ENCODE measurements around the gene ZBTB22. TPM values are rescaled to one million over a fixed set of nuclear protein-coding genes. Genes with fewer than 3 reads are reported as not detected.
"Not testable (repeated sequence)": the region's sequence is repeated elsewhere in the genome, so short reads cannot be mapped to it uniquely, and the experiment has no call there.

ZBTB22 gene
- total and polyA plus RNA-seq, 2 donors (not counting 1 experiment from before 2014, with no cell fraction given) = 25.9 to 39.7 TPM

- CTCF ChIA-PET = not testable (repeated sequence)
- POLR2A ChIA-PET = interaction anchor here (0.6 kb wide), 1 partner anchor 31 kb away, joined by 3 read pairs; no protein-coding TSS in a partner anchor
Measured at GRCh38 chr6:33363486-33363885, 45.9 kb upstream of the ZBTB22 start.

GRCh38 chr6:33359331-33359730, 41.8 kb upstream of the ZBTB22 start:
- CTCF ChIA-PET = interaction anchor here (1.0 kb wide), 1 partner anchor 20 kb away, joined by 3 read pairs; no protein-coding TSS in a partner anchor

More at GRCh38 chr6:33363486-33363885, 45.9 kb upstream of the ZBTB22 start:
- H3K4me1 Mint-ChIP-seq; H2AFZ ChIP-seq (ENCODE audit: insufficient read depth, low read depth, low read length, poor library complexity, severe bottlenecking); H3K27me3 Mint-ChIP-seq; DNase-seq; H3K9me3 Mint-ChIP-seq (ENCODE audit: insufficient read depth); intact Hi-C loops (cut with micrococcal nuclease); H4K20me1 ChIP-seq (ENCODE audit: control insufficient read depth, insufficient read depth, low read length, poor library complexity, severe bottlenecking); H3K36me3 ChIP-seq (replicated peaks in 1 of 2; ENCODE audit: control extremely low read depth in 1 of 2, control insufficient read depth in 1 of 2, extremely low read depth in 1 of 2, insufficient read depth in 2 of 2, low read length in 1 of 2); H3K79me2 ChIP-seq (ENCODE audit: control insufficient read depth, insufficient read depth, low read length); H3K27ac Mint-ChIP-seq; H3K4me3 ChIP-seq (ENCODE audit: control extremely low read depth in 1 of 5, extremely low read depth in 1 of 5, insufficient read depth in 1 of 5, low read depth in 2 of 5, low read length in 4 of 5); H3K4me3 Mint-ChIP-seq; ATAC-seq (ENCODE audit: low read depth); H3K9me3 ChIP-seq (ENCODE audit: control extremely low read depth in 1 of 3, control insufficient read depth in 2 of 3, insufficient read depth in 1 of 3, low read length in 2 of 3); H3K4me1 ChIP-seq (ENCODE audit: control insufficient read depth in 2 of 2, insufficient read depth in 2 of 2, low read length in 2 of 2); H3K9ac ChIP-seq (ENCODE audit: low read length); H3K4me2 ChIP-seq (replicated peaks; ENCODE audit: low read depth, low read length, poor library complexity, severe bottlenecking); H3K27me3 ChIP-seq (replicated peaks in 1 of 4; ENCODE audit: control extremely low read depth in 1 of 4, control insufficient read depth in 3 of 4, insufficient read depth in 4 of 4, low read length in 3 of 4); H3K27ac ChIP-seq (ENCODE audit: low read length in 2 of 2): not testable (repeated sequence)
- WGBS (ENCODE audit: insufficient coverage) = 97% methylated on average over 6 of the region's 12 CpGs

GRCh38 chr6:33357160-33357871, 39.8 kb upstream of the ZBTB22 start:
- ATAC-seq (ENCODE audit: low read depth); H3K36me3 ChIP-seq (replicated peaks in 1 of 2; ENCODE audit: control extremely low read depth in 1 of 2, control insufficient read depth in 1 of 2, extremely low read depth in 1 of 2, insufficient read depth in 2 of 2, low read length in 1 of 2); H3K27ac ChIP-seq (ENCODE audit: low read length in 2 of 2); H2AFZ ChIP-seq (ENCODE audit: insufficient read depth, low read depth, low read length, poor library complexity, severe bottlenecking); H3K4me2 ChIP-seq (replicated peaks; ENCODE audit: low read depth, low read length, poor library complexity, severe bottlenecking); H3K9ac ChIP-seq (ENCODE audit: low read length); H3K27ac Mint-ChIP-seq; H3K27me3 Mint-ChIP-seq; H3K4me1 ChIP-seq (ENCODE audit: control insufficient read depth in 2 of 2, insufficient read depth in 2 of 2, low read length in 2 of 2); H3K9me3 Mint-ChIP-seq (ENCODE audit: insufficient read depth); H4K20me1 ChIP-seq (ENCODE audit: control insufficient read depth, insufficient read depth, low read length, poor library complexity, severe bottlenecking); H3K9me3 ChIP-seq (ENCODE audit: control extremely low read depth in 1 of 3, control insufficient read depth in 2 of 3, insufficient read depth in 1 of 3, low read length in 2 of 3); intact Hi-C loops (cut with micrococcal nuclease); CTCF ChIA-PET; H3K4me3 ChIP-seq (ENCODE audit: control extremely low read depth in 1 of 5, extremely low read depth in 1 of 5, insufficient read depth in 1 of 5, low read depth in 2 of 5, low read length in 4 of 5); H3K27me3 ChIP-seq (replicated peaks in 1 of 4; ENCODE audit: control extremely low read depth in 1 of 4, control insufficient read depth in 3 of 4, insufficient read depth in 4 of 4, low read length in 3 of 4); H3K4me1 Mint-ChIP-seq; H3K79me2 ChIP-seq (ENCODE audit: control insufficient read depth, insufficient read depth, low read length); DNase-seq; H3K4me3 Mint-ChIP-seq: not testable (repeated sequence)
- POLR2A ChIA-PET = interaction anchor here (0.6 kb wide), 2 partner anchors 47 to 56 kb away, joined by 4 to 7 read pairs; no protein-coding TSS in a partner anchor
- 100% methylated on average over 2 of the region's 13 CpGs for WGBS (ENCODE audit: insufficient coverage)

More at GRCh38 chr6:33359331-33359730, 41.8 kb upstream of the ZBTB22 start:
- peaks cover 0 to 2% (median 0%) of the 10 kb centered on the region in 4 experiments for H3K27me3 ChIP-seq (replicated peaks in 1 of 4; ENCODE audit: control extremely low read depth in 1 of 4, control insufficient read depth in 3 of 4, insufficient read depth in 4 of 4, low read length in 3 of 4)
- Mint-ChIP-seq H3K27ac (no peak overlapping the region), H3K4me1 (no peaks in the 10 kb centered on the region), H3K27me3 (peaks cover 8% of the 10 kb centered on the region), H3K9me3 (ENCODE audit: insufficient read depth) (no peaks in the 10 kb centered on the region), H3K4me3 (no peak overlapping the region)
- DNase-seq (no peak), ATAC-seq (ENCODE audit: low read depth) (no peak)
- no peaks in the 10 kb centered on the region for H3K4me1 ChIP-seq (ENCODE audit: control insufficient read depth in 2 of 2, insufficient read depth in 2 of 2, low read length in 2 of 2)
- TF ChIP-seq EZH2 (IDR thresholded peaks at IDR 0.05; ENCODE audit: borderline replicate concordance, insufficient read depth, low read depth, low read length, poor library complexity, severe bottlenecking) = no peak
- TF ChIP-seq CTCF (IDR thresholded peaks at IDR 0.05) = no peak
- no peaks in the 10 kb centered on the region for H3K9me3 ChIP-seq (ENCODE audit: control extremely low read depth in 1 of 3, control insufficient read depth in 2 of 3, insufficient read depth in 1 of 3, low read length in 2 of 3)
- H3K79me2 ChIP-seq (ENCODE audit: control insufficient read depth, insufficient read depth, low read length) = no peaks in the 10 kb centered on the region
- no peak overlapping the region for H3K9ac ChIP-seq (ENCODE audit: low read length)
- no peak overlapping the region for H3K27ac ChIP-seq (ENCODE audit: low read length in 2 of 2)
- no peaks in the 10 kb centered on the region for H3K36me3 ChIP-seq (replicated peaks in 1 of 2; ENCODE audit: control extremely low read depth in 1 of 2, control insufficient read depth in 1 of 2, extremely low read depth in 1 of 2, insufficient read depth in 2 of 2, low read length in 1 of 2)
- no peak overlapping the region for H2AFZ ChIP-seq (ENCODE audit: insufficient read depth, low read depth, low read length, poor library complexity, severe bottlenecking)
- POLR2A ChIA-PET = no interaction called here
- no peak overlapping the region for H3K4me2 ChIP-seq (replicated peaks; ENCODE audit: low read depth, low read length, poor library complexity, severe bottlenecking)
- H3K4me3 ChIP-seq (ENCODE audit: control extremely low read depth in 1 of 5, extremely low read depth in 1 of 5, insufficient read depth in 1 of 5, low read depth in 2 of 5, low read length in 4 of 5) = no peak overlapping the region
- no peaks in the 10 kb centered on the region for H4K20me1 ChIP-seq (ENCODE audit: control insufficient read depth, insufficient read depth, low read length, poor library complexity, severe bottlenecking)
- intact Hi-C loops (cut with micrococcal nuclease) = no loop called here
